ELF-1 (cell line): ENCODE results near the gene ARHGAP20.

Source experiments
- DNase-seq: peaks from one replicate; pipeline ENCODE4 v3.0.0-alpha.2; 2016; ENCODE audit warnings: low read depth, low spot score

Gene ARHGAP20

DNA sequence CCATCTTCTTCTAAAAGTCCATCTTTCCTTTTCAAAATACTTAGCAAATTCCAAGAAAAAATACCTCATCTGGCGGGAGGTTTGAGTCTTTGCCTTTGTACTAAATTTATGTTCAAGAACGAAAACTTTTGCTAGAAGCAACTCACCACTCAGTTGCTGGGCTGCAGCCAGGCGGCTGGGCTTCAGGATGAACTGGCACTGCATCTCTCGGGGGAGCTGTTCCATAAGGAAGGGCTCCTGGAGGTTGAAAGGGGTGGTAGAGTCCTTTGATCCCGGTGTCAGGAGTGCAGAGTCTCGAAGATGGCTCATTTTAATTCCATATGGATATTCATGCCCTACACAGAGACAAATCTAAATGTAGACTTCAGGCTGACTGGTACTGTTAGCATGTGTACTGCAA, 105.8 kb downstream of the ARHGAP20 start:
- peak; percentile 8 for DNase-seq

DNA sequence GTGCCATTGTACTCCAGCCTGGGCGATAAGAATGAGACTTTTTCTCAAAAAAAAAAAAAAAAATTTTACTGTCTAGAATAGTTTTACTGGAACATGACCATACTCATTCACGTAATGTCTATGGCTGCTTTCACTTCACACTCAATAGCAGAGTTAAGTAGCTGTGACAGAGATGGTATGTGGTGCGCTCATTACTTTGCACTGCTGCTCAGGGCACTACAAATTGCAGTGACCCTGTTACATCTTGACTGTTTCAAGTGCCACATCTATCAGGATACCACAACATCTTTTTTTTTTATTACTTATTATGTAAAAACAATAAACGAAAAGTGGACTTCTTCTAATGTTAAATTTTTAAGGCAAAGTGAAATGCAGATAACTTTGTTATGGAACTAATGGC, 110.3 kb downstream of the ARHGAP20 start:
- DNase-seq = no peak

DNA sequence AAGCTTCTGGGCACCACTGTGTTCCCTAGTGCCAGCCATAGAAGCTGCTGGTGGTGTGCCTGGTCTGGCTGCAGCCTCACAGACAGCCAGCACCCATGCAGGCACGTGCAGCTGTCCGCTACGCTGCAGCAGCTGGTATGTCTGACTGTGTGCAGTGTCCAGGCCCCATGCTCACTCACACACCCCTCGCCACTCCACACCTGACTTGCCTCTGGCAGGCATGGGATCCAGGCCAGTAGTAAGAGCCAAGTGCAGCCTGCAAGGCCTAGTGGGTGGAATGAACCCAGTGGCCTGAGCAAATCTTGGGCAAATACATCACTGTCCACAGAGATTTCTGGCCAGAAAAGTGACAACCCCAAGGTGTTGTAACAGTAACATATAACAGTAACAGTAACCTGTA, 111.9 kb downstream of the ARHGAP20 start:
- DNase-seq = no peak

- DNase-seq = no peak
Observed at GRCh38 chr11:110599207-110599606, 113.0 kb downstream of the ARHGAP20 start.

- no peak for DNase-seq
Observed at GRCh38 chr11:110598725-110599124, 113.5 kb downstream of the ARHGAP20 start.

- no peak for DNase-seq
Observed at GRCh38 chr11:110587972-110588371, 124.3 kb downstream of the ARHGAP20 start.

DNA sequence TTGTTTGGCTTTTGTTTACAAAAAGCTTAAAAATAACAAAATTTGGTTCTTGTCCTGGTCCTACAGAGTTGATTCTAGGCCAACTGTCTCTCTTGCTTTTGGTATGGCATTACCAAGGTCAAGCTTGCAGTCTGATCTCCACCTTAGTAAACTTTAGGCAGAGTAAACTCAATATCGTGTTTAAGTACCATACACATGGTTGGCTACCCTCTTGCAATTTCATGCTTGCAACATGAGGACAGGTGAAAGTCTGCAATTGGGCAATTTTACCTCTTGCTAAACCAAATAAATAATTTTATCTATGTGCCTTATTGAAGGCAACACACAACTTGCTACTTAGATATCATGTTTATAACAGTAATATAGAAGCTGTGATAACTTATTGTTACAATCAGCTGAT, 125.1 kb downstream of the ARHGAP20 start:
- DNase-seq = no peak

GRCh38 chr11:110584150-110584549, 128.1 kb downstream of the ARHGAP20 start:
- no peak for DNase-seq

DNA sequence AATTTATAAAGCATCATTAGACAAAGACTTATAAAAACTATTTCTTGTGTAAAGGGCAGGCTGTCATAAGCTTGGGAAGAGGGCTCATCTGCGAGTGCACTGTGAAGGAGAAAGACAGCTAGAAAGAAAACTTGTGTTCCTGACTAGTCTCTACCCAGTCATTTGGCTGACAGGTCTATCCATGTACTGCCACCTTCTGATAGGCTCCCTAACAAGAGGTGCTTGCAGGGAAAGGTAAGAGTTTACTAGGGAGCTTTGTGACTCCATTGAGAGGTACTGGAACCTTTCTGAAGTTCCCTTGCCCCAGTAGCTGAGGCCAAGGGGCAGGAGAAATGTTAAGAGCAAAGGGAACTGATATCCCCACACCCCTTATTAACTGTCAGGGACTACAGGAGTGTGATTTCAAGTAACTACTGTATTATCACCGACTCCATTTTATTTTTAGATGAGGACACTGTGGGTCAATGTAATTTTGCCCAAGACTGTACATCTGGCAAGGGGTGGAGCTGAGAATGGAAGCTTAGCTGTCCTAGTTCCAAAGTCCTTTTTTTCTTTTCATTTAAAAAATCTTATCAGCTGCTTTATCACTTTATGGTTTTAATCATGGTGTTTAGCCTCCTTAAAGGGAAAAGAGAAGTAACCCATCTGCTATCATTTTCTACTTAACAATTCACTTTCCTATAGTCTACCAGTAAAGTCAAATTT, 129.4 kb downstream of the ARHGAP20 start:
- DNase-seq = no peak

DNA sequence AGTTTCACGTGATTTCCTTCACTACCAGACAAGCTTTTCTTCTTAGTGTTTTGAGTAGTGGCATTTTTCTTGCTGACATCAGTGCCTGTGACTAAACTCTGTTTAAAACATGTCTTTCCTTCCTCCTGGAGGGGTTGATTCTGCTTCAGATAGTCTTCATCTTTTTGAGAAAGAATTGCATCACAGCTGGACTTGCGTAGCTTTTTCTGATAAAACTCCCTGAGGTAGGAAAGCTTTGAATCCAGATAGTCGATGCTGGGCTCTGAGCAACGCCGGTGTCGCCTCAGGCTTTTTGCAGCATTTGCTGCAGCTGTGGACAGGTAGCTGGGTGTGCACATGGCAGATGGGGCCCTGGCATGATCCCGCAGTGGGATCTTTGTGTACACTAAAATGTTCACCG, 131.7 kb downstream of the ARHGAP20 start:
- DNase-seq = no peak

GRCh38 chr11:110573411-110573810, 138.8 kb downstream of the ARHGAP20 start:
- DNase-seq = no peak

DNA sequence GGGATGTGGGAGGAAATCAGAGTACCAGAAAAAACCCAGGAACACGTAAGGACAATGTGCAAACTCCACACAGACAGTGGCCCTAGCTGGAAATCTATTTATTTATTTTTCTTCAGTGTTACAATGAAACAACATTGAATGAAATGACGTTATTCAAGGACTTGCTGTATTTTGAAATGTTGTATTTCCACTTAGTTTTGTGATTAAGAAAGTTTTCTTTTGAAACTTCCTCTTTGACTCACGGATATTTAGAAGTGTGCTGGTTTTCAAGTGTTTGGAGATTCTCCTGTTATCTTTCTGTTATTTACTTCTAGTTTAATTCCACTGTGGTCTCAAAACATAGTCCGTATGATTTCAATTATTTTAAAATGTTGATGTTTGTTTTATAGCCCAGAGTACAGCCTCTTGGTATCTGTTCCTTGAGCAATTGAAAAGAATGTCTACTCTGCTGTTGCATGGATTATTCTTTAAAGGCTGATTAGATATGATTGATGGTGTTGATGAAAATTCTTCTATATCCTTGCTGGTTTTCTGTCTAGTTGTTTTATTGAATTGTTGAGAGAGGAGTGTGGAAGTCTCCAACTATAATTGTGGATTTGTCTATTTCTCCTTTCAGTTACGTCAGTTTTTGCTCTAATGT, 141.0 kb downstream of the ARHGAP20 start:
- no peak for DNase-seq

DNA sequence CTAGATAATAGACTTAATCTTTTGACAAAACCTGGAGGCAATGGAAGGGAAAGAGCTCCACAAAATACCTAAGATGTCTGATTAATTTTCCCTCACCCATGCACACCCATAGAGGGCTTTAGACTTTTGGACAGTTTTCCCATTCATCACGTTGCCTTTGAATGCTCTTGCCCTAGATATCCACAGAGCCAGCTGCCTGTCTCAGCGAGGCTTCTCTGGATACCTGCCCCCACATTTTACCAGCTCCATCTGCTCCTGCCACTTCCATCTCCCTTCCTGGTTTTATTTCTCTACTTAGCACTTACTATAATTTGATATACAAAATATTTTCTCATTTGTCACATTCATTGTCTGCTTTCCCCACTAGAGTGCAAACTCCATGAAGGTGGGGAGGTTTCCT, 145.7 kb downstream of the ARHGAP20 start:
- DNase-seq = no peak

- DNase-seq = peak; percentile 90
Observed at GRCh38 chr11:110565357-110566336, 146.6 kb downstream of the ARHGAP20 start.

DNA sequence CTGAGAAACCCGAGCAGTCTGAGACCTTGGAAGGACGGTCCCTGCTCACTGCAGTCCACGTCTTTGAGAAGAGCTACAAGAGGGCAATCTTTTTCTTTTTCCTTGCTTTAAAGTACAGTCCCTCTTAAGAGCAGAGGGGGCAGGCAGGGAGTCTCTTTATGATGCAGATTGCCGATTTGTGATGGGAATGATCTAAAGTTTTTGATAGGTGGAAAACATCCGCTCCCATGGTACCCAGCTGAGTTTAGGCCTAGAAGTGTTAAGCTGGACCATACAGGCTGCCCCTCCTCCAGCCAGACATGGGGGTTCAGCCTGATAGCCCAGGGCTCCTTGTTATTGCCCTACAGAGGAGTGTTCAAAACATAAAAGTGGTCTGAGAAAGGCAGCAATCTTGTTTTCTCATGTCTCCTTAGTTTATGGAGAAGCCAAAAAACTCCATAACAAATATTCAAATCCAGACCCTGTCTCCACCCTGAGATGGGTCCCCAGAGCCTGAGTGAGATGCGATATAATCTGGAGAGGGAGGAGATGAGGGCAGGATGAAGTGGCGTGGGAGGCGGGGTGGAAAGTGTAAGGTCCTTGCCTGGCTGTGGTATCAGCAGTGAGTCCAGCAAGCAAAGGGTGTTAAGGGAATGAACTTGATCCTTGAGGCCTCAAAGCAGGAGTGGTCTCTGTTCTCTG, 147.4 kb downstream of the ARHGAP20 start:
- peak; percentile 63 for DNase-seq

GRCh38 chr11:110544779-110545178, 167.5 kb downstream of the ARHGAP20 start:
- DNase-seq = no peak

- DNase-seq = no peak
Observed at GRCh38 chr11:110538154-110538553, 174.1 kb downstream of the ARHGAP20 start.

- DNase-seq = no peak
Observed at GRCh38 chr11:110530900-110531741, 181.1 kb downstream of the ARHGAP20 start.

- peak; percentile 15 for DNase-seq
Observed at GRCh38 chr11:110529043-110529442, 183.2 kb downstream of the ARHGAP20 start.

- DNase-seq = no peak
Observed at GRCh38 chr11:110527146-110527545, 185.1 kb downstream of the ARHGAP20 start.
